HG02870 (cell line): ENCODE data around the gene ARHGEF25.
"Not testable (repeated sequence)": the region's sequence is repeated elsewhere in the genome, so short reads cannot be mapped to it uniquely, and the experiment has no call there.

Experiments used
- ATAC-seq: cut with Tn5 transposase; IDR thresholded peaks from one replicate; pipeline ENCODE4 v1.9.1; 2021; ENCODE audit warnings: mild to moderate bottlenecking, moderate library complexity; ENCODE audit not compliant: unreplicated experiment

ARHGEF25 gene

GRCh38 chr12:57611108-57611826 lies at the start of gene ARHGEF25:
Gene ARHGEF25 (plus strand): TSS chr12:57611435. CDS start chr12:57611895, 460 bp downstream.
- ATAC-seq, result peak; percentile 36

GRCh38 chr12:57563358-57563757 lies 47.9 kb upstream of the ARHGEF25 start:
- ATAC-seq, result no peak

GRCh38 chr12:57564178-57564740 lies 47.0 kb upstream of the ARHGEF25 start:
- no peak for ATAC-seq

GRCh38 chr12:57568838-57569237 lies 42.4 kb upstream of the ARHGEF25 start:
- ATAC-seq, result no peak

GRCh38 chr12:57569858-57570257 lies 41.4 kb upstream of the ARHGEF25 start:
- ATAC-seq, result no peak

- ATAC-seq, result not testable (repeated sequence)
Observed at GRCh38 chr12:57570438-57570837, 40.8 kb upstream of the ARHGEF25 start.

GRCh38 chr12:57571926-57572762 lies 39.1 kb upstream of the ARHGEF25 start:
- no peak for ATAC-seq

GRCh38 chr12:57574795-57575194 lies 36.4 kb upstream of the ARHGEF25 start:
- ATAC-seq, result no peak

- no peak for ATAC-seq
Observed at GRCh38 chr12:57575771-57576612, 35.2 kb upstream of the ARHGEF25 start.

- ATAC-seq, result no peak
Observed at GRCh38 chr12:57576613-57577160, 34.5 kb upstream of the ARHGEF25 start.

GRCh38 chr12:57577981-57578758 lies 33.1 kb upstream of the ARHGEF25 start:
- ATAC-seq, result no peak

- ATAC-seq, result no peak
Observed at GRCh38 chr12:57579011-57579410, 32.2 kb upstream of the ARHGEF25 start.

- ATAC-seq, result no peak
Observed at GRCh38 chr12:57579677-57580465, 31.4 kb upstream of the ARHGEF25 start.

GRCh38 chr12:57580466-57580795 lies 30.8 kb upstream of the ARHGEF25 start:
- no peak for ATAC-seq

- ATAC-seq, result no peak
Observed at GRCh38 chr12:57581802-57582201, 29.4 kb upstream of the ARHGEF25 start.

GRCh38 chr12:57582440-57582839 lies 28.8 kb upstream of the ARHGEF25 start:
- ATAC-seq, result no peak

- peak; percentile 89 for ATAC-seq
Observed at GRCh38 chr12:57583008-57583831, 28.0 kb upstream of the ARHGEF25 start.

- no peak for ATAC-seq
Observed at GRCh38 chr12:57584050-57584449, 27.2 kb upstream of the ARHGEF25 start.
